Stimulated activated CD8-positive, alpha-beta memory T cell treated with anti-CD3 and anti-CD28 coated beads, Interleukin-4, amount 100 ng/mL, for 1 hour (primary cell): ENCODE results near the gene PSMB9.
"Not testable (repeated sequence)": the region's sequence is repeated elsewhere in the genome, so short reads cannot be mapped to it uniquely, and the experiment has no call there.

ENCODE experiments used
- DNase-seq, 2 donors: peaks; one replicate each; pipeline ENCODE4 v3.0.0-alpha.2; 2020; ENCODE audit warnings: low read depth in 2 of 2, low spot score in 1 of 2

PSMB9 gene

GRCh38 chr6:32853541-32854375, at the start of gene PSMB9, which contains the start of gene TAP1:
Gene PSMB9, plus strand, starts transcription at chr6:32854192. Its CDS starts 38 bp downstream, at chr6:32854230.
Gene TAP1, minus strand, starts transcription at chr6:32853704. Its CDS starts 68 bp downstream, at chr6:32853636.
- peak; percentile 82 to 93 for DNase-seq

GRCh38 chr6:32805404-32805803, 48.6 kb upstream of the PSMB9 start:
- DNase-seq: not testable (repeated sequence)

DNA sequence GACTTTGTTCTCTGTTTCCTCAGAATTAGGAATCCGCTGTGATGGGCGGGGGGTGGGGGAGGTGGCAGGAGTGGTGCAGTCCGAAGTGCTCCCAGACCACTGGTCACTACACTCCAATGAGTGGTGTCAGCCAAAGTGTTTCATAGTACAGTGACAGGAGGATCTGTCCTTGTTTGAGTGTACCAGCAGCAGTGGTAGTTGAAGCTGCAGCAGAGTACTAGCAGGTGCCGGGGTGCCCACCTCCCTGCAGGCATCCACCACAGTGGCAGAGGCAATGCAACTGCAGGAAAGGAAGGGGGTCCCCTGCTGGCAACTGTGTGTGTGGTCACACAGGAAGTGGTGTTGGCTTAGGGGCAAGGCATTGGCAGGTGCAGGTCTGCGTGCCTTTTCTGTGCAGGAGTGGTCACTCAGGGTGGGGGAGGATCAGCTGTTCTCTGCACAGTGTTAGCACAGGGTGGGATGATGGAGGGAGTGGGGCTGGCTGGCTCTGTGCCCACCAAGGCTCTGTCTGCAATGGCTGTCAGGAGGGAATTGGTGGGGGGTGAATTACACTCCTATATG, 46.9 kb upstream of the PSMB9 start:
- no peak for DNase-seq

DNA sequence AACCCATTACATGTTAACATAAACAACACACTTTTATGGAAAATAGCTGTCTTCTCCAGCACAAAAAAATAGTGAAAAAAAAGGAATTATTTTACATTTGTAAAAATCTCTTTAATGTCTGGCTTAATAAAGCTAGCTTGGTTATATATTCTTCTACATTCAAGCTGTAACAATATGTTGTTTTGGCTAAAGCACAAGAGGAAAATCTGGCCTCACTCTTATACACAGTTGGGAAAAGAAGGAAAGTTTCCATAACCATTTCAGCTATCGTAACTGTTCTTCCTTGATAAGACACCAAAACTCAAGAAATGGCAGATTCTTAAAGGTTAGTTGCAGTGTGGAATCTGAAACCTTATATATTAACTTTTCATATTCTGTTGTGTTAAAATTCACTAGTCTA, 44.8 kb upstream of the PSMB9 start:
- DNase-seq: no peak

- DNase-seq: no peak
Observed at GRCh38 chr6:32814145-32814544, 39.8 kb upstream of the PSMB9 start.

DNA sequence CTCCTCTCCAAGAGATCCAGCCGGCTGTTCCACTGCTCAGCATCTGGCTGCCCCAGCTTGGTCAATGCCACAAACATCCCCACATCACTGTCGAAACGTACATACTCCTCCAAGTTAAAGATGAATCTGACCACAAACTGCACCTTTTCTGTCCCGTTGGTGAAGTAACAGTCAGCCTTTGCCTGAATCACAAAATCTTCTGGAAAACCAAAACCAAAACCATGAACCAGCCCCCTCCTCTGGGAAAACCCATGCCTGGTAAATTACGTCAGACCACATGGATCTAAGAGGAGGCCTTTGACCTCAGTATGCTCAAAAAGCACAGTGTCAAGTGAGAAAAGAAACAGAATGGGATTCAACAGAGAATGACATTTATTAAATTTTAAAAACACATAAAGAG, 38.9 kb upstream of the PSMB9 start:
- no peak for DNase-seq

- no peak for DNase-seq
Observed at GRCh38 chr6:32815996-32816395, 38.0 kb upstream of the PSMB9 start.

DNA sequence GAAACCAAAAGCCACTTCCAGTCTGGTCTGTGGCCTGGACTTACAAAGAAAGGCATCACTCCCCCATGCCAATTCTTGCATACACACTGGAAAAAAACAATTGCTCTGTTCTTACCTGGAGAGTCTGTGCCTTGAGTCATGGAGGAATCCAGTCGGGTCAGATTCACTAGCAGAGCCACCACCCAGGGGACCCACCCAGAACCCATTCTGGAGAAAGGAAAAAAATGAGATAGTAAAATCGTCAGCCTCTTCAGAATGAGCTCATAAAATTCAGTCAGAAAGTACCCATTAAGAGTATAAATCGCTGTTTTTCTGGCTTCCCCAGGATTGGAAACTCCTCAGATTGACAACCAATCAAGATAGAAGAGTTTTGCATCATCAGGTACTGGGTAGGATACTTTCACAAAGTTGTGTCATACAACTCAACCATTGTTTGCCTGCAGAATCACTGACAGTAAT, 37.2 kb upstream of the PSMB9 start, which contains the start of gene HLA-DOB:
Gene HLA-DOB (minus strand): TSS at position 257 of the 459 bp plus-strand sequence. CDS start 51 bp downstream, at position 206.
- DNase-seq: no peak

- DNase-seq: no peak
Observed at GRCh38 chr6:32818867-32819266, 35.1 kb upstream of the PSMB9 start.

DNA sequence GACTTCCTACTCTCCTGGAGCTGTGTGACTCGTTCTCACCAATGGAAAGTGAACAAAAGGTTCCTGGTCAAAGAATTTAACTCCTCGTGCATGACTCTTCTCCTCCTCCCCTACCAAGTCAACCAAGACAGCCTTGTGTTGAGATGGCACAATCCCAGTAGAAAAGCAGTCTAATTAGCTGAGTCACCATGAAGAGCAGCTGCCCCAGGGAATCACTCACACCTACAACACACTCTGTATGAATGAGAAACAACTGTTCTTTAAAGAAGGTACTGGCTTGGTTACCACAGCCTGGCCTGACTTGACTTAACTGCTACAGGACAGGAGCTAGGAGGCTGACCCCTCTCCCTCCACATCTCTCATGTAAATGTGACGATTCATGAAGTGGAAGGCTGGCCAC, 34.3 kb upstream of the PSMB9 start:
- DNase-seq: no peak

DNA sequence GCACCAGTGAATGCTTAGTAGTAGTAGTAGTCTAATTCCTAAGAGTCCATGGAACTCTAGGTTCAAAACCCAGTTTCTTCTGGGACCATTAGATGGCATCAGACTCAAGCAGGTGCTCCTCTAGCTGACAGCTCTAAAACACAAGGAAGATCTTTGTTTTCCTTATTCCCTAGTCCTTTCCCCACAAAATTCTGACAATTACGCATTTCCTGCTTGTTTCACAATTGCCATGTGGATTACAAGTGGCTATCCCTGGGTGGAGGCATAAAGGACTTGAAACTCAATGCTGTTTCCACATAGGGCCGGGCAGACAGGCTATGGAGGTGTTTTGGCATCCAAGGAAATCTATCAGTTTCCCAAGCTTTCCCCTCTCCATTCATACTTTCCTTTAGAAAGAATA, 28.0 kb upstream of the PSMB9 start:
- no peak for DNase-seq

- no peak for DNase-seq
Observed at GRCh38 chr6:32827025-32827424, 27.0 kb upstream of the PSMB9 start.

GRCh38 chr6:32829495-32829894, 24.5 kb upstream of the PSMB9 start:
- no peak for DNase-seq

GRCh38 chr6:32830017-32830416, 24.0 kb upstream of the PSMB9 start:
- DNase-seq: no peak

DNA sequence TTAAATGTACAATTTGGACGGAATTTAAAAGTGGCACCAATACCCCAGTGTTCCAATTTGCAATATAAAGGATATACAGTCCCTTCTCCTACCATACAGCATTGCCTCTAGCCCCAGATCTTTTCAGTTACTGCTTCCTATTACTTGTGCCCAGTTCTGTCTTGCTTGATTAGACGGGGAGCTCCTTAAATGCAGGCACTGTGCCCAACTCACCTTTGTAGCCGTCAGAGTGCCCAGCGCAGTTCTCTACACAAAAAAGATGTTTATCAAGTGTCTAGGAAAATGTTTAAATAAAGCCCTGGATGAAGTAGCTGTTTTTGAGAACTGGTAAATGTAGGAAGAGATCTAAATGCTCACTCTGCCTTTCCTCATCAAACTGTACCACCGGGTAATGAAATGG, 23.1 kb upstream of the PSMB9 start:
- DNase-seq: no peak

- no peak for DNase-seq
Observed at GRCh38 chr6:32832535-32832934, 21.5 kb upstream of the PSMB9 start.

- DNase-seq: no peak
Observed at GRCh38 chr6:32833664-32834063, 20.3 kb upstream of the PSMB9 start.

DNA sequence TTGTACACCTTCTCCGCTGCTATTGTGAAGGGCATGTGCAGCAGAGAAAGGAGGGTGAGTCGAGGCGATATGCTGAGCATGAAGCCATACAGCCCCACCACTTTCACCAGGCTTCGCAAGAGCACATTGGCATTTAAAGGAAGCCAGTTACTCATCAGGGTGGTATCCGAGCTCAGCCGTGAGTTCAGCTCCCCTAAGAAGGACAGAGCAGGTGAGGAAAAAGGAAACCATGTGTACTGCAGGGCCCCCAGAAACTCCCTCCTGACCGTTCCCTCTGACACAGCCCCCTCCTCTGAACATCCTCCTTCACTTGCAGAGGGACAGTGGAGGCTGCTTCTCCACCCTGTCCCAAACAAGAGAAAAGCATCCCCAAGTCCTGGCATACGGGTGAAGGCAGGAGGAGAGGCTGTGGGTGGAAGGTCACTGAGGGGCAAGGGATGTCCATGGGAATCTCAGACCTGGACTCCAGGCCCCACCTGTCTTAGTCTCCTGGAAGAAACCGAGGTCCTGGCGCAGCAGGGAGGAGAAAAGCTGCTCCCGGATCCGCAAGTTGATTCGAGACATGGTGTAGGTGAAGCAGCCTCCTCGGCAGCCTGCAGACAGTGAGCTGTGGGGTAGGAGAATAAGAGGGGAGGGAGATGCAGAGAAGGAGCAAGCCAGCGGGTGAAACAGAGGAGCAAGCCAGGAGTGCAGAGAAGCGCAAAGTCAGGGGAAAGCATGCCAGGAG, 18.7 kb upstream of the PSMB9 start:
- no peak for DNase-seq

DNA sequence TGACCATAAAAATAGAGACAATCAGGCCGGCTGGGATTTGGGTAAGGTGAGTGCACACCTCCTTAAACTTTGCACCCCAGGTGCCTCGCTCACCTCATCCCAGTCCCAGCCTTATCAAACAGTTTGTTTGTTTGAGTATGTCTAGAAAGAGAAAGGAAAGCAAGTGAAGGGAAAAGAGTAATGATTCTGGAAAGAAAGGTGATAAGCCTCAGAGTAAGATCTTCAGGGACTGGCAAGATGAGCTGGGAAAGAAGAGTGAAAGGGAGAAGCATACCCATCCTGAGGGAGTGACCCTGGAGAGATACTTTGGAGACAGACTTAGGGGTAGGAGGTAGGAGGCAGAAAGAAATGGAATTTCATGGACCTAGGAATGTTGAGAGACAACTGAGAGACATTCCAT, 17.1 kb upstream of the PSMB9 start:
- DNase-seq: no peak

GRCh38 chr6:32837651-32838113, 16.3 kb upstream of the PSMB9 start:
- no peak for DNase-seq

DNA sequence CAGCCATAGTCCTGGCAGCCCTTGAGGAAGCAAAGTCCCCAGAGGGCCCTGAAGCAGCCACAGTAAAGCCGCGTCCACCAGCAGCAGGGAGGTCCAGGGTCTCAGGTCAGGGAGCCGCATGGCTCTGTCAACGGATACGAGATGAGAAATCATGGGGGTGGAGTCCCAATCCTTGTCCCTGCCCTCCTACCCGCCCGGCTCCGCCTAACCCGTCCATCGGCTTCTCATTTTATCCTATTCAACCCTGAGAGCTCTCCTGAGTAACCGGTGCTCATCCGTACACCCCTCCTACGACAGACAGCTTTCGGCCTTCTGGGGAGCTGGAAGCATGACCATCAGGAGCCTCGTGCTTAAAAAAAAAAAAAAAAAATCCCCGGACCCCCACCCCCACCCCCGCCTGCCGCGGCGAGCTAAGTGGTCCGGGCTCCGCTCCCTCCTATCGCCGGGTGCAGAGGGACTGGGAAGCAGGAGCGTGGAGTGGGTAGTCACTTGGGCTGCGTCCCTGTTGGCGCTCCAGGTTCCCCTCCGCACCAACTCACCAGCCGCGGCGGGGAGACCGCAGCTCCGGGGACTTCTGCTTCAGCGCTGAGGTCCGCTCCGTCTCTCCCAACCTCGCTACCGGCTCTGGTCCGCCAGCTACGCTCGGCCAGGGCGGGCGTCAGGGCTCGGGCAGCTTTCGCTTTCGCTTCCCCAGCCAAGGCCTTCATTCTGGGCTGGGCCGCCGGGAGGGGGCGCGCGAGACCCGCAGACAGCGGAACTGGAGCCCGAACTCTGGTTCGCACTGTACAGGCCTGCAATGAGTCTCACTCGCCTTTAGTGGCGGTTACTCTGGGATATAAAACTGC, 15.7 kb upstream of the PSMB9 start, which contains the start of gene TAP2:
Gene TAP2 (minus strand): TSS at position 626 of the 845 bp plus-strand sequence. CDS start 506 bp downstream, at position 120.
- DNase-seq: peak; percentile 96 to 97
